ENCODE measurements around the gene LRRC47. TPM values are rescaled to one million over a fixed set of nuclear protein-coding genes. Genes with fewer than 3 reads are reported as not detected.

LRRC47 gene
- total RNA-seq, 2 donors from 2014 or later: 42.4 to 53.8 TPM

DNA sequence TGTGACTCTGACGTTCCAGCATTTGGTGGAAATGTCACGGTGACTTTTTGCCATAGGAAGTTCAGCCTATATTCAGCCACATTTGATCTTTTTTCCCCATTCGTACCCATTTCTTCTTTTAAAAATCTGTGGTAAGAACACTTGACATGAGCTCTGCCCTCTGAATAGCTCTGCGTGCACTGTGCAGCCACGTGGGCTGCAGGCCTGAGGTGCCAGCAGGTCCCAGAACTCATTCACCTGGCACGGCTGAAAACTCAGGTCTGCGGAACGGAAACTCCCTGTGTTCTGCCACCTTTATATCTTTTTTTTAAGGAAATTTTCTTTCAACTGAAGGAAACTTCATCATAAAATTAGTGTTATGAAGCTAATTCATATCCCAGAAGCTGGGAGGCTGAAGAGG is 32.1 kb upstream of the LRRC47 start:
- intact Hi-C loops (cut with DNase I): no loop called here
- Histone ChIP-seq H3K27ac (no peak overlapping the region), H3K4me1 (replicated peaks) (no peaks in the 10 kb centered on the region), H3K27me3 (replicated peaks; ENCODE audit: insufficient read depth) (no peaks in the 10 kb centered on the region), H3K4me3 (no peak overlapping the region), H3K9me3 (no peaks in the 10 kb centered on the region), H3K36me3 (peaks cover 3 to 8% of the 10 kb centered on the region in 2 donors)
- TF ChIP-seq POLR2AphosphoS5 (IDR thresholded peaks at IDR 0.05): no peak
- TF ChIP-seq POLR2A (IDR thresholded peaks at IDR 0.05): no peak
- TF ChIP-seq, protein P1, sequence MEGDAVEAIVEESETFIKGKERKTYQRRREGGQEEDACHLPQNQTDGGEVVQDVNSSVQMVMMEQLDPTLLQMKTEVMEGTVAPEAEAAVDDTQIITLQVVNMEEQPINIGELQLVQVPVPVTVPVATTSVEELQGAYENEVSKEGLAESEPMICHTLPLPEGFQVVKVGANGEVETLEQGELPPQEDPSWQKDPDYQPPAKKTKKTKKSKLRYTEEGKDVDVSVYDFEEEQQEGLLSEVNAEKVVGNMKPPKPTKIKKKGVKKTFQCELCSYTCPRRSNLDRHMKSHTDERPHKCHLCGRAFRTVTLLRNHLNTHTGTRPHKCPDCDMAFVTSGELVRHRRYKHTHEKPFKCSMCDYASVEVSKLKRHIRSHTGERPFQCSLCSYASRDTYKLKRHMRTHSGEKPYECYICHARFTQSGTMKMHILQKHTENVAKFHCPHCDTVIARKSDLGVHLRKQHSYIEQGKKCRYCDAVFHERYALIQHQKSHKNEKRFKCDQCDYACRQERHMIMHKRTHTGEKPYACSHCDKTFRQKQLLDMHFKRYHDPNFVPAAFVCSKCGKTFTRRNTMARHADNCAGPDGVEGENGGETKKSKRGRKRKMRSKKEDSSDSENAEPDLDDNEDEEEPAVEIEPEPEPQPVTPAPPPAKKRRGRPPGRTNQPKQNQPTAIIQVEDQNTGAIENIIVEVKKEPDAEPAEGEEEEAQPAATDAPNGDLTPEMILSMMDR (IDR thresholded peaks at IDR 0.05): no peak
- no peak for DNase-seq (ENCODE audit: low spot score)
- WGBS: 91% methylated on average over 8 of the region's 8 CpGs

DNA sequence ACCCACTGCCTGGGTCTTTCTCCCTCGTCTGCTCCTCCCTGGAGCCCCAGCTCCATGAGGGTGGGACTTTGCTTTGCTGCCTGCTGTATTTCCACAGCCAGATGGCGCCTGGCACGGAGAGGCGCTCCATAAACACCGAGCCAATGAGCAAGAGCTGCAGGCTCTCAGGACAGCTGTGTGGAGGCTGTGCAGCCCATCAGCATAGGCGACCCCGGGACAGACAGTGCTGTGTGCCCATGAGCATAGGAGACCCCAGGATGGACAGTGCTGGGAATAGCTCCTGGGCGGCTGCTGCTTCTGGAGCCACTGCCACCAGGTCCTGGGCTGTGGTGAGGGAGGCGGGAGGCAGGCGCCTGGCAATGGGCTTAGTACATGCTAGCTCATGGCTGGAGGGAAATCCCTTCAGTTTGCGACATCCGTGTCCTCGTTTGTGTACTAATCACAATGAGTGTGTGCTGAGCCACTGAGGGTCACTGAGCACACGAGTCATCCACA is 31.6 kb upstream of the LRRC47 start:
- 87% methylated on average over 14 of the region's 14 CpGs for WGBS
- Histone ChIP-seq H3K27ac (no peak overlapping the region), H3K4me3 (no peak overlapping the region), H3K4me1 (replicated peaks) (no peaks in the 10 kb centered on the region), H3K27me3 (replicated peaks; ENCODE audit: insufficient read depth) (no peaks in the 10 kb centered on the region), H3K9me3 (no peaks in the 10 kb centered on the region), H3K36me3 (peaks cover 3 to 8% of the 10 kb centered on the region in 2 donors)
- TF ChIP-seq, protein P1 (IDR thresholded peaks at IDR 0.05): no peak
- TF ChIP-seq POLR2A (IDR thresholded peaks at IDR 0.05) (no peak), POLR2AphosphoS5 (IDR thresholded peaks at IDR 0.05) (no peak)
- intact Hi-C loops (cut with DNase I): no loop called here
- no peak for DNase-seq (ENCODE audit: low spot score)

DNA sequence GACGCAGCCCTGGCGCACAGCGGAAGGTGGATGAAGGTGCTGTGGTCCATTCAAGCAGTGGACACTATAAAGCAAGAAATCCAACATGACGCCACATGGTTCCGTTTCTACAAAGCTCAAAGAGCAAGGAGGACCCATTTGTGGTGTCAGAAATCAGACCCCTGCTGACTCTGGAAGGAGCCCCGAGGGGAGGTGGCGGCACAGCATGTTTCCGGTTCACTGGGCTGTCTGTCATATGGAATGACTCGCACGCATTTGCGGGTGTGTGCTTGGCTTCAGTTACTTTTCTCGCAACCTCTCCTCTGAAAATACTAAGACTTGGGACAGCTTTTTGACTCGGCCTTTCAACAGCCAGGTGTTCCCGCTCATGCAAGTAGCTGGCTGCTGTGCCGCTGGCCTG is 29.1 kb upstream of the LRRC47 start:
- Histone ChIP-seq H3K9me3 (no peaks in the 10 kb centered on the region), H3K4me3 (no peak overlapping the region), H3K27ac (no peak overlapping the region), H3K4me1 (replicated peaks) (no peaks in the 10 kb centered on the region), H3K36me3 (peaks cover 3 to 10% of the 10 kb centered on the region in 2 donors), H3K27me3 (replicated peaks; ENCODE audit: insufficient read depth) (no peaks in the 10 kb centered on the region)
- no peak for DNase-seq (ENCODE audit: low spot score)
- intact Hi-C loops (cut with DNase I): no loop called here
- TF ChIP-seq POLR2AphosphoS5 (IDR thresholded peaks at IDR 0.05): no peak
- TF ChIP-seq POLR2A (IDR thresholded peaks at IDR 0.05): no peak
- TF ChIP-seq, protein P1 (IDR thresholded peaks at IDR 0.05): no peak
- 81% methylated on average over 15 of the region's 15 CpGs for whole genome bisulfite sequencing

DNA sequence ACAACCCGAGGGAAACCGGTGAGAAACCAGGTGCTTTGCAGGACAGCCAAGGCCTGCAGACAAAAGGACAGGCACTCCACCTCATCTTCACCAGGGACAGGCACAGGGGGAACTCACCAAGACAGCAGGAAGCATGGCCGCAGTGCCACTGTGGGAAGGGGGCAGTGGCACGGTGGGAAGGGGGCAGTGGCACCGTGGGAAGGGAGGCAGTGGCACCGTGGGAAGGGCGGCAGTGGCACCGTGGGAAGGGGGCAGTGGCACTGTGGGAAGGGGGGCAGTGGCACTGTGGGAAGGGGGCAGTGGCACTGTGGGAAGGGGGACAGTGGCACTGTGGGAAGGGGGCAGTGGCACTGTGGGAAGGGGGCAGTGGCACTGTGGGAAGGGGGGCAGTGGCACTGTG is 28.4 kb upstream of the LRRC47 start:
- 75% methylated on average over 8 of the region's 8 CpGs for WGBS
- intact Hi-C loops (cut with DNase I): no loop called here
- H3K4me3 ChIP-seq: no peak overlapping the region
- no peaks in the 10 kb centered on the region for H3K4me1 ChIP-seq (replicated peaks)
- no peak for DNase-seq (ENCODE audit: low spot score)
- H3K27ac ChIP-seq: no peak overlapping the region
- TF ChIP-seq POLR2AphosphoS5 (IDR thresholded peaks at IDR 0.05) (no peak), POLR2A (IDR thresholded peaks at IDR 0.05) (no peak)
- TF ChIP-seq, protein P1 (IDR thresholded peaks at IDR 0.05): no peak
- H3K36me3 ChIP-seq: peaks cover 3 to 10% of the 10 kb centered on the region in 2 donors
- no peaks in the 10 kb centered on the region for H3K27me3 ChIP-seq (replicated peaks; ENCODE audit: insufficient read depth)
- no peaks in the 10 kb centered on the region for H3K9me3 ChIP-seq

DNA sequence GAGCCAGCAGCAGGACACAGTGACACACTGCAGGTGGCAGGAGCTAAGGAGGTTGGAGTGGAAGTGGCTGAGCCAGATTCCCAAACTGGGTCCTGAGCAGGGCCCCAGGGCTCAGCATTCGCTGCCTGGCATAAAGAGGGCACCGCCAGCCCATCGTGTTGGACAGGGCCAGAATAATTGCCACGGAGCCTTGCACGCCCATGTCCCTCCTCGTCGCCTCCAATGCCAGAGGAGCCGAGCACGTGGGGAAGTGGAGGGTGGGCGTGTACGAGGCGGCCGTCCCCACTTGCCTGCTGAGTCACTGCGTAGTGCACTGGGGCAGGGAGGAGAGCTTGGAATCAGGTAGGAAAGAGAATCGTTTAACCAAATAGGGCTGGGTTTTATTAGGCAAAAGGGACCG is 26.1 kb upstream of the LRRC47 start:
- no peak for TF ChIP-seq POLR2A (IDR thresholded peaks at IDR 0.05)
- TF ChIP-seq POLR2AphosphoS5 (IDR thresholded peaks at IDR 0.05): no peak
- TF ChIP-seq, protein P1 (IDR thresholded peaks at IDR 0.05): no peak
- Histone ChIP-seq H3K36me3 (peaks cover 0 to 2% of the 10 kb centered on the region in 2 donors), H3K27ac (no peak overlapping the region), H3K4me3 (no peak overlapping the region), H3K4me1 (replicated peaks) (no peaks in the 10 kb centered on the region), H3K27me3 (replicated peaks; ENCODE audit: insufficient read depth) (no peaks in the 10 kb centered on the region), H3K9me3 (no peaks in the 10 kb centered on the region)
- intact Hi-C loops (cut with DNase I): no loop called here
- no peak for DNase-seq (ENCODE audit: low spot score)
- 80% methylated on average over 16 of the region's 16 CpGs for WGBS
